ENCODE results near the gene ULK4. TPM values are rescaled to one million over a fixed set of nuclear protein-coding genes. Genes with fewer than 3 reads are reported as not detected.

ULK4 gene
- total RNA-seq, 1 experiment from 2014 or later, result 8.7 TPM

- H3K9me3 ChIP-seq (ENCODE audit: insufficient read depth, low read depth), result no peaks in the 10 kb centered on the region
- no peaks in the 10 kb centered on the region for H3K27me3 ChIP-seq (ENCODE audit: insufficient read depth, low read depth)
- no TSS peak for BruUV-seq (replicated peaks)
- H3K79me2 ChIP-seq (ENCODE audit: low read depth), result peaks cover 9% of the 10 kb centered on the region; the same call in 1 of the 2 replicates
- no peak for TF ChIP-seq EZH2 (IDR thresholded peaks at IDR 0.05; ENCODE audit: low read depth)
- TF ChIP-seq, protein P1, sequence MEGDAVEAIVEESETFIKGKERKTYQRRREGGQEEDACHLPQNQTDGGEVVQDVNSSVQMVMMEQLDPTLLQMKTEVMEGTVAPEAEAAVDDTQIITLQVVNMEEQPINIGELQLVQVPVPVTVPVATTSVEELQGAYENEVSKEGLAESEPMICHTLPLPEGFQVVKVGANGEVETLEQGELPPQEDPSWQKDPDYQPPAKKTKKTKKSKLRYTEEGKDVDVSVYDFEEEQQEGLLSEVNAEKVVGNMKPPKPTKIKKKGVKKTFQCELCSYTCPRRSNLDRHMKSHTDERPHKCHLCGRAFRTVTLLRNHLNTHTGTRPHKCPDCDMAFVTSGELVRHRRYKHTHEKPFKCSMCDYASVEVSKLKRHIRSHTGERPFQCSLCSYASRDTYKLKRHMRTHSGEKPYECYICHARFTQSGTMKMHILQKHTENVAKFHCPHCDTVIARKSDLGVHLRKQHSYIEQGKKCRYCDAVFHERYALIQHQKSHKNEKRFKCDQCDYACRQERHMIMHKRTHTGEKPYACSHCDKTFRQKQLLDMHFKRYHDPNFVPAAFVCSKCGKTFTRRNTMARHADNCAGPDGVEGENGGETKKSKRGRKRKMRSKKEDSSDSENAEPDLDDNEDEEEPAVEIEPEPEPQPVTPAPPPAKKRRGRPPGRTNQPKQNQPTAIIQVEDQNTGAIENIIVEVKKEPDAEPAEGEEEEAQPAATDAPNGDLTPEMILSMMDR (conservative IDR thresholded peaks at IDR 0.05), result no peak
- H2AFZ ChIP-seq, result no peak overlapping the region
- H3K4me1 ChIP-seq (replicated peaks; ENCODE audit: insufficient read depth), result no peaks in the 10 kb centered on the region
- DNase-seq, result no peak
- H3F3A ChIP-seq (ENCODE audit: insufficient read depth, low read depth), result peaks cover 21% of the 10 kb centered on the region; the same call in 1 of the 2 replicates
- 0 out of 2 replicates have a peak, but pooled peaks cover 10% of the 10 kb centered on the region for H4K20me1 ChIP-seq (ENCODE audit: insufficient read depth)
- H3K9me2 ChIP-seq (ENCODE audit: insufficient read depth), result no peaks in the 10 kb centered on the region
- peaks cover 69% of the 10 kb centered on the region for H3K36me3 ChIP-seq (ENCODE audit: low read depth)
- ChIA-PET POLR2A (ENCODE audit: unreplicated experiment) (no interaction called here), CTCF (no interaction called here)
- H3K4me3 ChIP-seq, result no peak overlapping the region
- no peak overlapping the region for H3K27ac ChIP-seq
- intact Hi-C loops (cut with micrococcal nuclease; ENCODE audit: unreplicated experiment), result no loop called here
- no peak overlapping the region for H3K4me2 ChIP-seq
Measured at GRCh38 chr3:41234823-41235721, 726.8 kb downstream of the ULK4 start.

- BruUV-seq (replicated peaks), result no TSS peak
- TF ChIP-seq, protein P1 (conservative IDR thresholded peaks at IDR 0.05), result no peak
- TF ChIP-seq EZH2 (IDR thresholded peaks at IDR 0.05; ENCODE audit: low read depth), result no peak
Measured at GRCh38 chr3:41224120-41224806, 737.6 kb downstream of the ULK4 start.

DNA sequence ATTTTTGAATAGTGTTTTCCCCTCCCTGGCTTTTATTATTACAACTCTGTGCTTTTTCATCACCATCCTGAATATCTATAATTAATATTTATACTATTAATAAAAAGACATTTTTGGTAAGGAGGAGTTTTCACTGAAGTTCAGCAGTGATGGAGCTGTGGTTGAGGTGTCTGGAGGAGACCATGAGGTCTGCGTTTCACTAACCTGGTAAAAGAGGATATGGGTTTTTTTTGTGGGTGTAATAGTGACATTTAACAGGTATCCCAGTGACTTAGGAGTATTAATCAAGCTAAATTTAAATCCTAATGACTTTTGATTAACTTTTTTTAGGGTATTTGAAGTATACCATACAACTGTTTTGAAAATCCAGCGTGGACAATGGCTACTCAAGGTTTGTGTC lies 738.2 kb downstream of the ULK4 start:
- TF ChIP-seq EZH2 (IDR thresholded peaks at IDR 0.05; ENCODE audit: low read depth), result no peak
- CTCF ChIA-PET, result no interaction called here
- H2AFZ ChIP-seq, result no peak overlapping the region
- peaks cover 30% of the 10 kb centered on the region for H3K36me3 ChIP-seq (ENCODE audit: low read depth)
- no peaks in the 10 kb centered on the region for H3K9me2 ChIP-seq (ENCODE audit: insufficient read depth)
- H3F3A ChIP-seq (ENCODE audit: insufficient read depth, low read depth), result peaks cover 7% of the 10 kb centered on the region; the same call in 1 of the 2 replicates
- peaks cover 83% of the 10 kb centered on the region for H3K79me2 ChIP-seq (ENCODE audit: low read depth)
- H3K4me2 ChIP-seq, result no peak overlapping the region
- BruUV-seq (replicated peaks), result no TSS peak
- H3K27me3 ChIP-seq (ENCODE audit: insufficient read depth, low read depth), result no peaks in the 10 kb centered on the region
- intact Hi-C loops (cut with micrococcal nuclease; ENCODE audit: unreplicated experiment), result no loop called here
- no peak overlapping the region for H3K27ac ChIP-seq
- H3K4me3 ChIP-seq, result no peak overlapping the region
- peaks cover 61% of the 10 kb centered on the region for H4K20me1 ChIP-seq (ENCODE audit: insufficient read depth)
- H3K9me3 ChIP-seq (ENCODE audit: insufficient read depth, low read depth), result no peaks in the 10 kb centered on the region
- no peaks in the 10 kb centered on the region for H3K4me1 ChIP-seq (replicated peaks; ENCODE audit: insufficient read depth)
- DNase-seq, result no peak
- POLR2A ChIA-PET (ENCODE audit: unreplicated experiment), result no interaction called here

More at GRCh38 chr3:41224120-41224806, 737.6 kb downstream of the ULK4 start:
- no peaks in the 10 kb centered on the region for H3K9me3 ChIP-seq (ENCODE audit: insufficient read depth, low read depth)
- no peaks in the 10 kb centered on the region for H3K27me3 ChIP-seq (ENCODE audit: insufficient read depth, low read depth)
- no peaks in the 10 kb centered on the region for H3K4me1 ChIP-seq (replicated peaks; ENCODE audit: insufficient read depth)
- no peak overlapping the region for H2AFZ ChIP-seq
- intact Hi-C loops (cut with micrococcal nuclease; ENCODE audit: unreplicated experiment), result no loop called here
- no peak for DNase-seq
- no peaks in the 10 kb centered on the region for H3K9me2 ChIP-seq (ENCODE audit: insufficient read depth)
- H3K4me2 ChIP-seq, result no peak overlapping the region
- H3K36me3 ChIP-seq (ENCODE audit: low read depth), result peaks cover 32% of the 10 kb centered on the region
- no peak overlapping the region for H3K27ac ChIP-seq
- H4K20me1 ChIP-seq (ENCODE audit: insufficient read depth), result peaks cover 60% of the 10 kb centered on the region
- CTCF ChIA-PET, result no interaction called here
- H3F3A ChIP-seq (ENCODE audit: insufficient read depth, low read depth), result peaks cover 3% of the 10 kb centered on the region; the same call in 1 of the 2 replicates
- POLR2A ChIA-PET (ENCODE audit: unreplicated experiment), result no interaction called here
- peaks cover 82% of the 10 kb centered on the region for H3K79me2 ChIP-seq (ENCODE audit: low read depth)
- H3K4me3 ChIP-seq, result no peak overlapping the region
